CD14-positive monocyte (primary cell): Measurements from ENCODE around the gene FAM53A. TPM values are rescaled to one million over a fixed set of nuclear protein-coding genes. Genes with fewer than 3 reads are reported as not detected.

Experiments used
- DNase-seq, 3 donors: peaks; one replicate each; pipeline ENCODE4 v3.0.0-alpha.2; 2011 to 2022
- H2AFZ ChIP-seq: 2 replicates; pipeline ENCODE4 v1.6.0; 2012; ENCODE audit warnings: mild to moderate bottlenecking, low read depth, low read length, inconsistent platforms; ENCODE audit not compliant: insufficient read depth, poor library complexity, severe bottlenecking
- H3K27ac ChIP-seq, 2 donors: 1 replicate in 1 of 2; 2 replicates in 1 of 2; pipeline ENCODE4 v1.5.1; 2012 to 2013; ENCODE audit warnings: low read length in 2 of 2, control low read depth in 1 of 2, inconsistent platforms in 1 of 2, low read depth in 1 of 2, mild to moderate bottlenecking in 1 of 2
- H3K27me3 ChIP-seq, 2 donors: one replicate each; pipeline versions ENCODE4 v1.6.0 to v1.6.1; 2011 to 2013; ENCODE audit warnings: low read length in 2 of 2; ENCODE audit not compliant: control insufficient read depth in 2 of 2, insufficient read depth in 2 of 2
- H3K36me3 ChIP-seq, 2 donors: replicated peaks in 1 of 2; 1 replicate in 1 of 2; 2 replicates in 1 of 2; pipeline versions ENCODE4 v1.5.1 to v1.6.1; 2012 to 2013; ENCODE audit warnings: low read length in 2 of 2, control low read depth in 1 of 2, inconsistent platforms in 1 of 2, mild to moderate bottlenecking in 1 of 2; ENCODE audit not compliant: insufficient read depth in 2 of 2, control insufficient read depth in 1 of 2
- H3K4me1 ChIP-seq, 2 donors: 1 replicate in 1 of 2; 2 replicates in 1 of 2; pipeline versions ENCODE4 v1.5.1 to v1.6.1; 2012 to 2013; ENCODE audit warnings: low read length in 2 of 2, control low read depth in 1 of 2, inconsistent platforms in 1 of 2, mild to moderate bottlenecking in 1 of 2, moderate library complexity in 1 of 2; ENCODE audit not compliant: insufficient read depth in 2 of 2, control insufficient read depth in 1 of 2
- H3K4me2 ChIP-seq: replicated peaks from 2 replicates; pipeline ENCODE3; 2012; ENCODE audit warnings: low read length, moderate library complexity, mild to moderate bottlenecking; ENCODE audit not compliant: poor library complexity, severe bottlenecking; ENCODE audit errors: extremely low read depth
- H3K4me3 ChIP-seq, 3 experiments: fragments of 200-600 bp in 1 of 3; sonication (generic) in 1 of 3; replicated peaks in 1 of 3; 1 replicate in 2 of 3; 2 replicates in 1 of 3; pipeline ENCODE4 v1.5.1; 2011 to 2013; ENCODE audit warnings: low read length in 3 of 3, mild to moderate bottlenecking in 3 of 3, control low read depth in 2 of 3, low read depth in 2 of 3, inconsistent platforms in 1 of 3, moderate library complexity in 1 of 3
- H3K79me2 ChIP-seq: 2 replicates; pipeline ENCODE4 v1.6.0; 2012; ENCODE audit warnings: mild to moderate bottlenecking, control low read depth, inconsistent platforms, low read length, moderate library complexity; ENCODE audit not compliant: insufficient read depth
- H3K9ac ChIP-seq: 2 replicates; pipeline ENCODE4 v1.6.0; 2017; ENCODE audit warnings: low read length, mild to moderate bottlenecking; ENCODE audit not compliant: insufficient read depth, poor library complexity, severe bottlenecking
- H3K9me3 ChIP-seq, 2 donors: replicated peaks in 1 of 2; 1 replicate in 1 of 2; 2 replicates in 1 of 2; pipeline versions ENCODE4 v1.5.1 to v1.6.1; 2012 to 2013; ENCODE audit warnings: low read length in 2 of 2, control low read depth in 1 of 2; ENCODE audit not compliant: control insufficient read depth in 1 of 2, insufficient read depth in 1 of 2
- H4K20me1 ChIP-seq: 2 replicates; pipeline ENCODE4 v1.6.0; 2012; ENCODE audit warnings: mild to moderate bottlenecking, low read length, control low read depth, moderate library complexity; ENCODE audit not compliant: insufficient read depth
- H3K27ac Mint-ChIP-seq, 7 donors: one replicate each; pipeline ENCODE4 v1.8.0; 2020; ENCODE audit warnings: mild to moderate bottlenecking in 7 of 7, mixed read lengths in 7 of 7, moderate library complexity in 6 of 7, inconsistent platforms in 2 of 7
- H3K27me3 Mint-ChIP-seq, 3 donors: one replicate each; pipeline ENCODE4 v1.8.0; 2021 to 2022; ENCODE audit warnings: low read depth in 3 of 3, mild to moderate bottlenecking in 3 of 3, mixed read lengths in 3 of 3, moderate library complexity in 3 of 3, inconsistent platforms in 1 of 3
- H3K36me3 Mint-ChIP-seq, 2 donors: one replicate each; pipeline ENCODE4 v1.8.0; 2020; ENCODE audit warnings: mixed read lengths in 2 of 2, inconsistent platforms in 1 of 2, mild to moderate bottlenecking in 1 of 2
- H3K4me1 Mint-ChIP-seq: one replicate; pipeline ENCODE4 v1.8.0; 2020; ENCODE audit warnings: mild to moderate bottlenecking, mixed read lengths
- H3K4me3 Mint-ChIP-seq, 2 donors: one replicate each; pipeline ENCODE4 v1.8.0; 2020; ENCODE audit warnings: mild to moderate bottlenecking in 2 of 2, mixed read lengths in 2 of 2, moderate library complexity in 1 of 2
- H3K9me3 Mint-ChIP-seq, 7 donors: one replicate each; pipeline ENCODE4 v1.8.0; 2020 to 2022; ENCODE audit warnings: mixed read lengths in 7 of 7, mild to moderate bottlenecking in 6 of 7, moderate library complexity in 6 of 7, inconsistent platforms in 2 of 7
- WGBS: methylation state at CpG from one replicate; pipeline ENCODE4 v1.1.5; 2013; ENCODE audit warnings: missing lambda C conversion rate; ENCODE audit not compliant: insufficient coverage; 5-methylcytosine and 5-hydroxymethylcytosine counted together
- intact Hi-C, 2 donors: fragments of 100-400 bp; cut with micrococcal nuclease; formaldehyde crosslinking; loops; one replicate each; pipeline versions ENCODE4 v1.15.0 to v1.15.1; 2023
- polyA plus RNA-seq, 3 donors: library from polyadenylated mRNA; depleted of rRNA in 1 of 3; unstranded in 2 of 3; stranded (reverse) in 1 of 3; fragments of 300-500 nt in 2 of 3; fragments of >200 nt in 1 of 3; fragmentation: Illumina TruSeq in 2 of 3; gene quantifications; 1 replicate in 2 of 3; 2 replicates in 1 of 3; pipeline ENCODE4 v1.2.3, GENCODE V29; 2012 to 2021
- TF ChIP-seq, protein P1 (sequence below): fragments of 200-600 bp; IDR thresholded peaks from one replicate; pipeline ENCODE4 v1.8.0; 2022; ENCODE audit warnings: antibody characterized with exemption, mild to moderate bottlenecking

FAM53A gene
- polyA plus RNA-seq, 3 donors = 0.40 to 0.82 (median 0.76) TPM

DNA sequence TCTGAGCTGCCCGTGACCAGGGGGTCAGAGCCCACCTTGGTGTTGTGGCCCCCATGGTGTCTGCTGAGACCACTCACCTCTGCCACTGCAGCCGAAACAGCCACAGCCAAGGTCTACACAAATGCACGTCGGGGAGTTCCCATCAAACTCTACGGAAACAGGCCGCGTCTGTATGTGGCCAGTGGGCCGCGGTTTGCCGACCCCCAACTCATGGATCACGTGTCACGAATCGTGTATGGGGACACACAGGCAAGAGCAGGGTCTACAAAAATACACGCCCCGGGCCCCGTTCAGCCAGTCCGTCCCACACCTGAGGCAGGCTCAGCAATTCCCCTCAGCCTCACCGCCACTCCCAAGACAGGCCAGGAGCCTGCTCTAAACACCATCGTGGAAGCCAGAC lies 53.8 kb downstream of the FAM53A start:
- Histone ChIP-seq H3K27me3 (no peaks in the 10 kb centered on the region), H4K20me1 (no peaks in the 10 kb centered on the region), H2AFZ (no peak overlapping the region), H3K36me3 (no peaks in the 10 kb centered on the region), H3K9me3 (peaks cover 0 to 9% of the 10 kb centered on the region in 2 donors), H3K79me2 (no peaks in the 10 kb centered on the region), H3K27ac (no peak overlapping the region), H3K9ac (no peak overlapping the region), H3K4me3 (no peak overlapping the region), H3K4me2 (no peak overlapping the region), H3K4me1 (no peaks in the 10 kb centered on the region)
- intact Hi-C loops = no loop called here
- Mint-ChIP-seq H3K36me3 (no peaks in the 10 kb centered on the region), H3K27me3 (peaks cover 0 to 7% (median 4%) of the 10 kb centered on the region in 3 donors), H3K9me3 (peaks cover 0 to 7% (median 0%) of the 10 kb centered on the region in 7 donors), H3K27ac (peak overlapping the region in 1 of 7 donors; percentile 48), H3K4me3 (no peak overlapping the region), H3K4me1 (no peaks in the 10 kb centered on the region)
- no peak for DNase-seq
- TF ChIP-seq, protein P1, sequence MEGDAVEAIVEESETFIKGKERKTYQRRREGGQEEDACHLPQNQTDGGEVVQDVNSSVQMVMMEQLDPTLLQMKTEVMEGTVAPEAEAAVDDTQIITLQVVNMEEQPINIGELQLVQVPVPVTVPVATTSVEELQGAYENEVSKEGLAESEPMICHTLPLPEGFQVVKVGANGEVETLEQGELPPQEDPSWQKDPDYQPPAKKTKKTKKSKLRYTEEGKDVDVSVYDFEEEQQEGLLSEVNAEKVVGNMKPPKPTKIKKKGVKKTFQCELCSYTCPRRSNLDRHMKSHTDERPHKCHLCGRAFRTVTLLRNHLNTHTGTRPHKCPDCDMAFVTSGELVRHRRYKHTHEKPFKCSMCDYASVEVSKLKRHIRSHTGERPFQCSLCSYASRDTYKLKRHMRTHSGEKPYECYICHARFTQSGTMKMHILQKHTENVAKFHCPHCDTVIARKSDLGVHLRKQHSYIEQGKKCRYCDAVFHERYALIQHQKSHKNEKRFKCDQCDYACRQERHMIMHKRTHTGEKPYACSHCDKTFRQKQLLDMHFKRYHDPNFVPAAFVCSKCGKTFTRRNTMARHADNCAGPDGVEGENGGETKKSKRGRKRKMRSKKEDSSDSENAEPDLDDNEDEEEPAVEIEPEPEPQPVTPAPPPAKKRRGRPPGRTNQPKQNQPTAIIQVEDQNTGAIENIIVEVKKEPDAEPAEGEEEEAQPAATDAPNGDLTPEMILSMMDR = no peak
- WGBS = 98% methylated on average over 15 of the region's 19 CpGs

DNA sequence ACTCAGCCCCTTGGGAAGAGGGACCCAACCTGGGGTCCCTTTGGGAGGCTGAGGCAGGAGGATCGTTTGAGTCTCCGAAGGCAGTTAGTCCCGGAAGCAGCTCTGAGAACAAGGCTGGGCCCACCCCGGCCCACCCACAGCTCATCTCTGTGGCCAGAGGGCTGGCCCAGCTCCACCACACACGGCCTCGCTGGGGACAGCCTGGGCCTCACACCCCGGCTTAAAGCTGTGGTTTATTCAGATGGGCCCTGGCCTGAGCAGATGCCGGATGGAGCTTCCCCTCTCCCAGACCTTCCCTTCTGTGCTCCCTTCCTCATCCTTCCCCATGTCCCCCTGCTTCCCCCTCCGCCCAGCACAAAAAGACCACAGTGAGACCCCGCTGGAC lies 54.4 kb downstream of the FAM53A start:
- H3K27ac Mint-ChIP-seq = peak overlapping the region in 1 of 7 donors; percentile 57
- H3K4me1 ChIP-seq = no peaks in the 10 kb centered on the region
- no peaks in the 10 kb centered on the region for H3K27me3 ChIP-seq
- no peak overlapping the region for H3K4me3 Mint-ChIP-seq
- peaks cover 0 to 11% of the 10 kb centered on the region in 2 donors for H3K9me3 ChIP-seq
- H3K9me3 Mint-ChIP-seq = peaks cover 0 to 6% (median 2%) of the 10 kb centered on the region in 7 donors
- H3K27me3 Mint-ChIP-seq = peaks cover 0 to 7% (median 4%) of the 10 kb centered on the region in 3 donors
- no peak overlapping the region for H3K27ac ChIP-seq
- DNase-seq = no peak
- H3K36me3 ChIP-seq = no peaks in the 10 kb centered on the region
- no peaks in the 10 kb centered on the region for H4K20me1 ChIP-seq
- 83% methylated on average over 8 of the region's 10 CpGs for WGBS
- H3K9ac ChIP-seq = no peak overlapping the region
- H3K4me3 ChIP-seq = no peak overlapping the region
- H3K79me2 ChIP-seq = no peaks in the 10 kb centered on the region
- no peak overlapping the region for H2AFZ ChIP-seq
- intact Hi-C loops = loop anchor here in 1 of 2 donors (2.0 kb wide), 1 partner anchor 273 kb away; no protein-coding TSS in a partner anchor
- no peaks in the 10 kb centered on the region for H3K36me3 Mint-ChIP-seq
- no peaks in the 10 kb centered on the region for H3K4me1 Mint-ChIP-seq
- H3K4me2 ChIP-seq = no peak overlapping the region
- TF ChIP-seq, protein P1 = no peak
